GM12873 (cell line): Measurements from ENCODE around the gene TFEB.

Experiments
- CTCF ChIP-seq: IDR thresholded peaks from 2 replicates; pipeline ENCODE4 v1.5.1; 2012; ENCODE audit warnings: low read depth, mild to moderate bottlenecking, moderate library complexity, low read length, control low read depth; ENCODE audit not compliant: insufficient read depth; ENCODE audit errors: missing control alignments

TFEB gene

GRCh38 chr6:41740366-41741162, 5.2 kb upstream of the TFEB start:
- TF ChIP-seq CTCF = no peak

- no peak for TF ChIP-seq CTCF
Measured at GRCh38 chr6:41739041-41739440, 3.6 kb upstream of the TFEB start.

- TF ChIP-seq CTCF = no peak
Measured at GRCh38 chr6:41737591-41738130, 2.3 kb upstream of the TFEB start.

- no peak for TF ChIP-seq CTCF
Measured at GRCh38 chr6:41736800-41737555, 1.6 kb upstream of the TFEB start.

GRCh38 chr6:41736186-41736733, 852 bp upstream of the TFEB start:
- no peak for TF ChIP-seq CTCF

GRCh38 chr6:41734666-41735426, 562 bp downstream of the TFEB start:
- no peak for TF ChIP-seq CTCF
